HG02623 (cell line): ENCODE measurements around the gene CATSPER3.
"Not testable (repeated sequence)": the region's sequence is repeated elsewhere in the genome, so short reads cannot be mapped to it uniquely, and the experiment has no call there.

ENCODE experiments used
- ATAC-seq: cut with Tn5 transposase; IDR thresholded peaks from one replicate; pipeline ENCODE4 v1.9.1; 2021; ENCODE audit warnings: moderate library complexity; ENCODE audit not compliant: unreplicated experiment

The CATSPER3 gene

DNA sequence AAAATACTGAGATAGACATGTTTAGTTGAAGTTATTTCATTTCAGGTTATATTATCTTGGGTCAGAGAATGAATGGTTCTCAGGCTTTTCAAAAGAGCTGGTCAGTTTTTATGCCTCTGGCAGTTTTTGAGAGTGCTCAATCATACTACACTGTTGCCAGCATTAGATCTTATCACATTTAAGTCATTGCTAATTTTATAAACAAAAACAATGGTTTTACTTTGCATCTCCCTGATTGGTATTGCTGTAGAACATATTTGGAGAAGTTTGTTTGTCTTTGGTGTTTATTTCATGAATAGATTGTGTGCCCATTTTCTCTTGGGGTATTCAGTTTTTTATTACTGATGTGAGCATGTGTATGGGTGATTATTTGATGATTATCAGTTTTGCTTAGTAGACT is 1.5 kb downstream of the CATSPER3 start:
- no peak for ATAC-seq

DNA sequence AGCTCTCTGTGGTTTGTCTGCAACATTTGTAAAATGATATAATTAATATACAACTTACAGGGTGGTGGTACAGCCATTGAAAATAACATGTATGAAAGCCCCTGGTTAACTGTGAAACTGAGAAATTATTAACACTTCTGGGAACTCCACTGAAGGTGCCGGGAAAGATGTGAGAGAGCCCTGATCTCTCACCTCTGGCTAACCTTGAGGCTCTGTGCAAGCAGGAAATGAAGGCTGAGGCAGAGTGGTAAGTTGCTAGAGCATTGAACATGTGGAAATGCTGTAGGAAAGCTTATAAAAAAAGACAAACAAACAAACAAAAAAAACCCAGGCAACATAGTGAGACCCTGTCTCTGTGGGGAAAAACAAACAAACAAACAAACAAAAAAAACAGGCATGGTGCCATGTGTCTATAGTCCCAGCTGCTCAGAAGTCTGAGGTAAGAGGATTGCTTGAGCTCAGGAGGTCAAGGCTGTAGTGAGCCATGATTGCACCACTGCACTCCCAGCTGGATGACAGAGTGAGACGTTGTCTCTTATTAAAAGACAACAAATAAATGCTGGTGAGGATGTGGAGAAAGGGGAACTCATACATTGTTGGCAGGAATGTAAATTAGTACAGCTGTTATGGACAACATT is 7.5 kb downstream of the CATSPER3 start:
- no peak for ATAC-seq

GRCh38 chr5:134975843-134976242 is 8.1 kb downstream of the CATSPER3 start:
- no peak for ATAC-seq

- no peak for ATAC-seq
Observed at GRCh38 chr5:134976841-134977240, 9.1 kb downstream of the CATSPER3 start.

GRCh38 chr5:134979416-134979815 is 11.7 kb downstream of the CATSPER3 start:
- ATAC-seq, result no peak

DNA sequence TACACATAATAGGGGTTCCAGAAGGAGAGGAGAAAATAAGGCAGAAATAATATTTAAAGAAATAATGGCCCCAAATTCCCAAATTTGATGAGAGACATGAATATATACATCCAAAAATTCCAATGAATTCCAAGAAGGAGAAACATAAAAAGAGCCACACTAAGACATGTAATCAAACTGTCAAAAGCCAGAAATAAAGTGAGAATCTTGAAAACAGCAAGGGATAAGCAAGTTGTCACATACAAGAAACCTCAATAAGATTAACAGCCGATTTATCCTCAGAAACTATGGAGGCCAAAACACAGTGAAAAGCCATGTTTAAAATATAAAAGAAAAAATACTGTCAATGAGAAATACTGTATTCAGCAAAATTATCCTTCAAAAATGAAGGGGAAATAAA is 14.5 kb downstream of the CATSPER3 start:
- no peak for ATAC-seq

DNA sequence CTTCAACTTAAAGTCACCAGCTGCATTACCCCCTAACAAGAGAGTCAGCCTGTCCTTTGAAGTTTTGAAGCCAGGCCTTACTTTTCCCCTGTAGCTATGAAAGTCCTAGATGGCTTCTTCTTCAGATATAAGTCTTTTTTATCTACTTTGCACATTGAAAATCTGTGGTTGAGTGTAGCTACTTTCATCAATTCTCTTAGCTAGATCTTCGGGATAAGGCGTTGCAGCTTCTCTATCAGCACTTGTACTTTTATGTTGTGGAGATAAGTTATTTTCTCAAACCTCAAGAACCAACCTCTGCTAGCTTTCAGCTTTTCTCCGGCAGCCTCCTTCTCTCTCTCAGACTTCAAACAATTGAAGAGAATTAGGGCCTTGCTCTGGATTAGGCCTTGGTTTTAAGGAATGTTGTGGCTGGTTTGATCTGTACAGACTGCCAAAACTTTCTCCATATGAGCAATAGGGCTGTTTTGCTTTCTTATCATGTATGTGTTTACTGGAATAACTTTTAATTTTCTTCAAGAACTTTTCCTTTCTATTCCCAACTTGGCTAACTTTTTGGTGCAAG is 21.6 kb downstream of the CATSPER3 start:
- no peak for ATAC-seq

DNA sequence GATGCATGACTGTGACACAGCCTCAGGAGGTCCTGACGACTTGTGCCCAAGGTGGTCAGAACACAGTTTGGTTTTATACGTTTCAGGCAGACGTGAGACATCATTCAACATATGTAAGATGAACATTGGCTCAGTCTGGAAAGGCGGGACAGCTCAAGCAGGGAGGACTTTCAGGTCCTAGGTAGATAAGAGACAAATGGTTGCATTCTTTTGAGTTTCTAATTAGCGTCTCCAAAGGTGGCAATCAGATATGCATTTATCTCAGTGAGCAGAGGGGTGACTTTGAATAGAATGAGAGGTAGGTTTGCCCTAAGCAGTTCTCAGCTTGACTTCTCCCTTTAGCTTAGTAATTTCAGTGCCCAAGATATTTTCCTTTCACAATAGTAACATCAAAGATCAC is 22.5 kb downstream of the CATSPER3 start:
- ATAC-seq, result not testable (repeated sequence)

- no peak for ATAC-seq
Observed at GRCh38 chr5:134992148-134992547, 24.4 kb downstream of the CATSPER3 start.

DNA sequence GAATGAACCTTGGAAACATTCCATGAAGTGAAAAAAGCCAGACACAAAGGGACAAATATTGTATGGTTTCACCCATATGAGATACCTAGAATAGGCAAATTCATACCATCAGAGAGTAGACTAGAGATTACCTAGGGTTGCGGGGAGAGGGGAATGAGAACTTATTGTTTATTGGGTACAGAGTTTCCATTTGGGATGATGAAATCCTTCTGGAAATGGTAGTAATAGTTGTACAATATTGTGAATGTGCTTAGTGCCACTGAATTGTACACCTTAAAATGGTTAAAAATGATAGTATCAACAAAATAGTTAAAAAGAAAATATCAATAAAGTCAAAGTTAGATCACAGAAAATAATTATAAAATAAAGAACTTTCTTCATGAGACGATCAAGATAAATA is 25.5 kb downstream of the CATSPER3 start:
- ATAC-seq, result no peak

GRCh38 chr5:134994560-134995156 is 27.0 kb downstream of the CATSPER3 start:
- ATAC-seq, result no peak

GRCh38 chr5:134995850-134996402 is 28.2 kb downstream of the CATSPER3 start:
- no peak for ATAC-seq

GRCh38 chr5:134997015-134997414 is 29.3 kb downstream of the CATSPER3 start:
- no peak for ATAC-seq

DNA sequence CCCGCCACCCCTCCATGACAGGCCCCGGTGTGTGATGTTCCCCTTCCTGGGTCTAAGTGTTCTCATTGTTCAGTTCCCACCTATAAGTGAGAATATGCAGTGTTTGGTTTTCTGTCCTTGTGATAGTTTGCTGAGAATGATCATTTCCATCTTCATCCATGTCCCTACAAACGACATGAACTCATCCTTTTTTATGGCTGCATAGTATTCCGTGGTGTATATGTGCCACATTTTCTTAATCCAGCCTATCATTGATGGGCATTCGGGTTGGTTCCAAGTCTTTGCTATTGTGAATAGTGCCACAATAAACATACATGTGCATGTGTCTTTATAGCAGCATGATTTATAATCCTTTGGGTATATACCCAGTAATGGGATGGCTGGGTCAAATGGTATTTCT is 30.4 kb downstream of the CATSPER3 start:
- not testable (repeated sequence) for ATAC-seq

- ATAC-seq, result no peak
Observed at GRCh38 chr5:135004376-135004775, 36.7 kb downstream of the CATSPER3 start.

GRCh38 chr5:135005076-135005475 is 37.4 kb downstream of the CATSPER3 start:
- no peak for ATAC-seq

DNA sequence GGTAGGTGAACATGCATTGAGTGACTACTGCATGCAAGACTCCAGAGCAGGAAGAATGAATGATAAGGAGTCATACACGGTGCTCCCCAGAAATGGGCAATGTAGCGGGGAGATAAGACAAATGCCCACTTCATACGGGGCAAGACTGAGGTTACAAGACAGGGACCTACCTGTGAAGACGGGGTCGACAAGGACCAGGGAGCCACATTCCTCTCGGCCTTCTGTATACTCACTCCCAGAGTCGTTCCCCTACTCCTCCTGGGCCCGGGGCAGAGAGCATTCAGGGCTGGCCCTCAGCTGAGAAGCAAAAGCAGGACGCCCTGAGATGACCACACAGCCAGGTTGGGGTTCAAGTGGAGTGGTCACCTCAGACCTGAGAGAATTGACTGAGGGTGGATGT is 39.6 kb downstream of the CATSPER3 start:
- no peak for ATAC-seq

DNA sequence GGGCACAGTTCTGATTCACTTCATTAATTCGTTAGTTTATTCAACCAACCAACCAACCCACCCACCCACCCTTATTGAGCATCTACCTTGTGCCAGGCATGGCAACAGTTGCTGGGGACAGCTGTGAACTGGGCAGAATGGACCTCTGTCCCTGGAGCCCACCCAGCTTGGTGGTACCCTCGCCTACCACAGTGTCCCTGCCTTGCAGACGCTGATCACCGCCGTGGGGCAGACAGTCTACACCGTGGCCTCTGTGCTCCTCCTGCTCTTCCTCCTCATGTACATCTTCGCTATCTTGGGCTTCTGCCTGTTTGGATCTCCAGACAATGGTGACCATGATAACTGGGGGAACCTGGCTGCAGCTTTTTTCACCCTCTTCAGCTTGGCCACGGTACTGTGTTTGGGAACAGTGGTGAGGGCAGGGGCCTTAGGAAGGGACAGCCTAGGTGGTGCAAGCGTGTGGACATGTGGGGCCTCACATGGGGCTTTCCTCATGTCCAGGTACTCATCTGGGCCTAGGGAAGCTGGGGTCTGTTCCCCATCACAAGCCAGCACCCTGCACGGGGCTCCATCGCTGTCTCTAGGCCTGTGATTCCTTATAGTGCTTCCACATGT is 40.1 kb downstream of the CATSPER3 start:
- ATAC-seq, result no peak

GRCh38 chr5:135008556-135008955 is 40.8 kb downstream of the CATSPER3 start:
- no peak for ATAC-seq

DNA sequence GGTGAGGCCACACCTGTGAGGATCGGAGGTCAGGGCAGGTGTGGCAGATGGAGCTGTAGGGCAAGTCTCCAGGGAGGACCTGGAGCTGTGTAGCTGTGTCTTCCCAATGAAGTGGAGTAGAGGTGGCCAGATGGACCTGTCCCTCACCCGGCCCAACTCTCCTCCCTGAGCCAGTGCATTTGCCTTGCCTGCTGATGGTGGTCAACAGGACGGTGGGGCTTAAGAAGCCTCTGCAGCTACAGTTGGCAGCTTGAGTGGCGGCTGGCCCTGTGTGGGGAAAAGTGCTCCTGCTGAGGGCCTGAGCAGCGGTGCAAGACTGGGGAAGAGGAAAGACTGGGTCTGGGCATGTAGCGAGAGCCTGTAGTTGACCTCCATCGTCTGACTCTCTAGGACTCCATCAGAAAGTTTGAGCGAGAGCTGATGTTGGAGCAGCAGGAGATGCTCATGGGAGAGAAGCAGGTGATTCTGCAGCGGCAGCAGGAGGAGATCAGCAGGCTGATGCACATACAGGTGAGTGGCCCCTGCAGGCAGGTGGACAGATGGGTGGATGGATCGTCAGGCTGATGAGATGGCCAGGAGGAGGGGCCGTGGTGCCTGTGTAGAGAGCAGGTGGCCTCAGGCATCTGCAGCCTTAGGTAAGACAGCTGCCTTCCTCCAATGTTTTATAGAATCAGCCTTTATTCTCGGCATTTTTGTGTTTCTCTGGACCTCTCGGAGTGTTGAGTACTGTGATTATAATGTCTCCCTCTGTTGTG is 41.5 kb downstream of the CATSPER3 start:
- ATAC-seq, result no peak
